ENCODE data around the gene HSFX3. TPM values are rescaled to one million over a fixed set of nuclear protein-coding genes. Genes with fewer than 3 reads are reported as not detected.
"Not testable (repeated sequence)": the region's sequence is repeated elsewhere in the genome, so short reads cannot be mapped to it uniquely, and the experiment has no call there.

Gene HSFX3
- total RNA-seq, 1 experiment from 2014 or later, result not detected

DNA sequence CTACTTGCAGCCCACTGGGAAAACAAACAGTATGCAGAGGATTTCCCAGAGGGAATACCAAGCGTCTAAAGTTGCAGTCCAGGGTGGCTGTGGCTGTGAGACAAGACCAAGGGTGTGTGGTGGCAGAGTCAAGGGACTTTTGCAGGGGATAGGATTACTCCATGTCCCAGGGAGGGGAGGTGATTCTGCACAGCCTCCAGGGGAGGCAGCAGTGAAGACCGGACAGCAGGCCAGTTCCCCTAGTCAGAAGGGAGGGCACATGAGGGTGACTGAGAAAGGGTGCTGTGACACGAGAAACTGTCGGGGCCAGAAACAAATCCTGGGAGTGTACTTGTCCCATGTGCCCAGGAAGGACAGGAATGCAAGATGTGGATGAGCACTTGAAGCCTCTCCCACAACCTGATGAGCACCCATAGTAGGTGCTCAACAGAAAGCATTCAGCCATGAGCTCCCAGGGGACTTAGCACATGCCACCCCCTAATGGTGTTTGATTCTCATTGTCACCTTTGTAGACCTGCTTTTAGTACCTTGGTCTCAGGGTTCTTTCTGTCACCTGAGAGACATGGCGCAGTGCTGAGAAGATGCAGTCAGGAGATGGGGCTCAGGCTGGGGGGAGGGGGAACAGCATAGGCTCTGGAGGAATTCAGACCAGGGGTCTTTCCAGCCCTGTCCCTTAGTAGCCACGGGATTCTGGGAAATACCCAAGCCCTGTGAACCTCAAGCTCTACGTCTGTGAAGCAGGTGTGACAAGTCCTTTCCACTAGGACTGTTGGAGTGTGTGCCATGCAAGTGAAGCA, 18.1 kb upstream of the HSFX3 start:
- Histone ChIP-seq H3K9me3 (ENCODE audit: insufficient read depth, low read depth) (no peaks in the 10 kb centered on the region), H3K36me3 (ENCODE audit: low read depth) (no peaks in the 10 kb centered on the region), H3K4me3 (no peak overlapping the region), H4K20me1 (ENCODE audit: insufficient read depth) (no peaks in the 10 kb centered on the region), H2AFZ (no peak overlapping the region), H3K9me2 (ENCODE audit: insufficient read depth) (no peaks in the 10 kb centered on the region), H3K27ac (no peak overlapping the region), H3K79me2 (ENCODE audit: low read depth) (no peaks in the 10 kb centered on the region), H3K4me1 (replicated peaks; ENCODE audit: insufficient read depth) (peaks cover 16% of the 10 kb centered on the region), H3K4me2 (no peak overlapping the region), H3K27me3 (ENCODE audit: insufficient read depth, low read depth) (no peaks in the 10 kb centered on the region), H3F3A (ENCODE audit: insufficient read depth, low read depth) (peaks cover 15% of the 10 kb centered on the region)
- BruUV-seq (replicated peaks), result no TSS peak
- DNase-seq, result no peak
- ChIA-PET POLR2A (ENCODE audit: unreplicated experiment) (no interaction called here), CTCF (no interaction called here)
- no peak for TF ChIP-seq EZH2 (IDR thresholded peaks at IDR 0.05; ENCODE audit: low read depth)
- TF ChIP-seq, protein P1, sequence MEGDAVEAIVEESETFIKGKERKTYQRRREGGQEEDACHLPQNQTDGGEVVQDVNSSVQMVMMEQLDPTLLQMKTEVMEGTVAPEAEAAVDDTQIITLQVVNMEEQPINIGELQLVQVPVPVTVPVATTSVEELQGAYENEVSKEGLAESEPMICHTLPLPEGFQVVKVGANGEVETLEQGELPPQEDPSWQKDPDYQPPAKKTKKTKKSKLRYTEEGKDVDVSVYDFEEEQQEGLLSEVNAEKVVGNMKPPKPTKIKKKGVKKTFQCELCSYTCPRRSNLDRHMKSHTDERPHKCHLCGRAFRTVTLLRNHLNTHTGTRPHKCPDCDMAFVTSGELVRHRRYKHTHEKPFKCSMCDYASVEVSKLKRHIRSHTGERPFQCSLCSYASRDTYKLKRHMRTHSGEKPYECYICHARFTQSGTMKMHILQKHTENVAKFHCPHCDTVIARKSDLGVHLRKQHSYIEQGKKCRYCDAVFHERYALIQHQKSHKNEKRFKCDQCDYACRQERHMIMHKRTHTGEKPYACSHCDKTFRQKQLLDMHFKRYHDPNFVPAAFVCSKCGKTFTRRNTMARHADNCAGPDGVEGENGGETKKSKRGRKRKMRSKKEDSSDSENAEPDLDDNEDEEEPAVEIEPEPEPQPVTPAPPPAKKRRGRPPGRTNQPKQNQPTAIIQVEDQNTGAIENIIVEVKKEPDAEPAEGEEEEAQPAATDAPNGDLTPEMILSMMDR (conservative IDR thresholded peaks at IDR 0.05), result no peak
- intact Hi-C loops (cut with micrococcal nuclease; ENCODE audit: unreplicated experiment), result no loop called here

DNA sequence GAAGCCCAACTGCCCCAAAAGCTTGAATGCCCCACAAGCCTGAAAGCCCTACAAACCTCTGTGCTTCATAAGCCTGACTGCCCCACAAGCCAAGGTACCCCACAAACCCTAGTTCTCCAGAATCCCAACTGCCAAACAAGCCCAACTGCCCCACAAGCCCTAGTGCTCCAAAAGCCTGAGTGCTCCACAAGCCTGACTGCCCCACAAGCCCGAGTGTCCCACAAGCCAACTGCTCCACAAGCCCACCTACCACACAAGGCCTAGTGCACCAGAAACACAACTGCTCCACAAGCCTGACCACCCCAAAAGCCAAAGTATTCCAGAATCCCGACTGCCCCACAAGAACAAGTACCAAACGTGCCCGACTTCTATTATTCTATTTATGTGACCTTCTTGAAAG, 13.6 kb upstream of the HSFX3 start:
- CTCF ChIA-PET, result no interaction called here

DNA sequence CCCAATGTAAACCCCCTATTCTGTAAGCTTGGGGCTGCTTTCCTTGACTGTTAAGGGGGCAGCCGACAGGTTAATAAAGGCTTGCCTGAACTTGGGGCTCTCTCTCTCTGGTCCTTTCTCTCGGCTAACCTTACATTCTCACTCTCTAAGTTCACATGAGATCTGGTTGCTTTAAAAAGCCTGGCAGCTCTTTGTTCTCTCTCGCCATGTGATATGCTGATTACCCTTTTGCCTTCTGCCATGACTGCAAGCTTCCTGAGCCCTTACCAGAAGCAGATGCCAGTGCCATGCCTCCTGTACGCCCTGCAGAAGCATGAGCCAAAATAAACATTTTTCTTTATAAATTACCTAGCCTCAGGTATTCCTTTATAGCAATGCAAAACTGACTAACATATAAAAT, 5.5 kb upstream of the HSFX3 start:
- intact Hi-C loops (cut with micrococcal nuclease; ENCODE audit: unreplicated experiment), result not testable (repeated sequence)

More for the DNA sequence above, 13.6 kb upstream of the HSFX3 start:
- no peaks in the 10 kb centered on the region for H3K27me3 ChIP-seq (ENCODE audit: insufficient read depth, low read depth)
- H3K27ac ChIP-seq, result no peak overlapping the region
- H2AFZ ChIP-seq, result no peak overlapping the region
- H3K9me2 ChIP-seq (ENCODE audit: insufficient read depth), result no peaks in the 10 kb centered on the region
- TF ChIP-seq, protein P1 (conservative IDR thresholded peaks at IDR 0.05), result no peak
- no peak for TF ChIP-seq EZH2 (IDR thresholded peaks at IDR 0.05; ENCODE audit: low read depth)
- H3K4me2 ChIP-seq, result no peak overlapping the region
- H4K20me1 ChIP-seq (ENCODE audit: insufficient read depth), result no peaks in the 10 kb centered on the region
- H3K4me3 ChIP-seq, result no peak overlapping the region
- intact Hi-C loops (cut with micrococcal nuclease; ENCODE audit: unreplicated experiment), result no loop called here
- H3K4me1 ChIP-seq (replicated peaks; ENCODE audit: insufficient read depth), result no peaks in the 10 kb centered on the region
- BruUV-seq (replicated peaks), result no TSS peak
- no peaks in the 10 kb centered on the region for H3K79me2 ChIP-seq (ENCODE audit: low read depth)
- no peaks in the 10 kb centered on the region for H3K36me3 ChIP-seq (ENCODE audit: low read depth)
- POLR2A ChIA-PET (ENCODE audit: unreplicated experiment), result no interaction called here
- no peaks in the 10 kb centered on the region for H3F3A ChIP-seq (ENCODE audit: insufficient read depth, low read depth)
- no peak for DNase-seq
- no peaks in the 10 kb centered on the region for H3K9me3 ChIP-seq (ENCODE audit: insufficient read depth, low read depth)

DNA sequence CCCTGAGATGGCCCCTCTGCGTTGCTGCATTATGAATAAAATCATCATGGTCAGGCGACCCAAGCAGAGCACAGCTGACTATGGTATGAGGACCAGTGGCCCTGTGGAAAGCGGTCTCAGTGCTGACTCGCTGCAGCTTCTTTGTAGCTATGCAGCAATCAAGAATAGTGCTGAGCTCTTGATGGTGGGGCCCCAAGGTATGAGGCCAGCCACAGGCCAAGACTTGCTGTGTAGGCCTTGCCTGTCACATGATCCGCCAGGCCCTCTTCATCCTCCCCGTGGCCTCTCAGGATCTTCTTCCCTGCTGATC, 2.2 kb upstream of the HSFX3 start:
- CTCF ChIA-PET; POLR2A ChIA-PET (ENCODE audit: unreplicated experiment); H3K27me3 ChIP-seq (ENCODE audit: insufficient read depth, low read depth); H2AFZ ChIP-seq; intact Hi-C loops (cut with micrococcal nuclease; ENCODE audit: unreplicated experiment); DNase-seq; H3K79me2 ChIP-seq (ENCODE audit: low read depth); H3K4me1 ChIP-seq (replicated peaks; ENCODE audit: insufficient read depth); H3K4me2 ChIP-seq; H3K36me3 ChIP-seq (ENCODE audit: low read depth); H3K4me3 ChIP-seq; H3K9me2 ChIP-seq (ENCODE audit: insufficient read depth); H3K27ac ChIP-seq; H3K9me3 ChIP-seq (ENCODE audit: insufficient read depth, low read depth); BruUV-seq (replicated peaks); H3F3A ChIP-seq (ENCODE audit: insufficient read depth, low read depth); H4K20me1 ChIP-seq (ENCODE audit: insufficient read depth): not testable (repeated sequence)

More for the DNA sequence above, 5.5 kb upstream of the HSFX3 start:
- H3K4me1 ChIP-seq (replicated peaks; ENCODE audit: insufficient read depth); DNase-seq; H3K9me3 ChIP-seq (ENCODE audit: insufficient read depth, low read depth); H4K20me1 ChIP-seq (ENCODE audit: insufficient read depth); H3K9me2 ChIP-seq (ENCODE audit: insufficient read depth); BruUV-seq (replicated peaks); H3K4me3 ChIP-seq; H3F3A ChIP-seq (ENCODE audit: insufficient read depth, low read depth); H3K27me3 ChIP-seq (ENCODE audit: insufficient read depth, low read depth); H3K36me3 ChIP-seq (ENCODE audit: low read depth); H3K79me2 ChIP-seq (ENCODE audit: low read depth); H3K27ac ChIP-seq; H3K4me2 ChIP-seq; H2AFZ ChIP-seq; CTCF ChIA-PET; POLR2A ChIA-PET (ENCODE audit: unreplicated experiment): not testable (repeated sequence)

DNA sequence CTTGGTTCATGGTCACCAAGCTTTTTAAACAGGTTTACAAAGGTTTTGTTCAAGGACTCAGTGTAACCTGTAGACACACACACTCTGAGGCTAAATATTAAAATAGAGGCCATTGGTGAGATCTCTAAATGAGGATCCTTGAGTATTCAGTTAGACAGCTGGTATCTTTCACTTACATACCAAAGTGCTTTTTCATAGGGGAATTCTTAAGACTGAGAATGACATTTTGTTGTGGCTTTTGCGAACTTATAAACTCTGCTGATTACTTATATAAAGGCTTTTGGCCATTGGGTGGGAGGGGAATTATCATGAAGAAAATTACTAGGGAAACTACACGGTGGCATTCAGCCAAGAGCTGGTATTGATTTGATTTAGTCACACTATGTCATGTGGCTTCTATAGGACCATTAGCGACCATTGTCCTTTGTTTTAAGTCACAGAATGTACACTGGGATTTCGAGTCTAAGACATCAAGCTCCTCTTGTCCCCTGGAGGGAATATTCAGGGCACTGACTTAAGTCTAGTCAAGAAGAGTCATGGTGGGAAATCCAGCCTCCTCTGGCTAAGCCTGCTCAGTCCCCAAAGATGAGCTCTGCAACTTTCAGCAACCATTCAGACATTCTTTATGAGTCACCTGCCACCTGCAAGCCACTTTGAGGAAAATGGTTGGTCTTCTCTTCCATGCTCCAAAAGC, 1.7 kb upstream of the HSFX3 start:
- H3K27ac ChIP-seq; H3K79me2 ChIP-seq (ENCODE audit: low read depth); DNase-seq; BruUV-seq (replicated peaks); CTCF ChIA-PET; intact Hi-C loops (cut with micrococcal nuclease; ENCODE audit: unreplicated experiment); H3F3A ChIP-seq (ENCODE audit: insufficient read depth, low read depth); H2AFZ ChIP-seq; H4K20me1 ChIP-seq (ENCODE audit: insufficient read depth); POLR2A ChIA-PET (ENCODE audit: unreplicated experiment); H3K4me1 ChIP-seq (replicated peaks; ENCODE audit: insufficient read depth); H3K36me3 ChIP-seq (ENCODE audit: low read depth); H3K9me3 ChIP-seq (ENCODE audit: insufficient read depth, low read depth); H3K4me2 ChIP-seq; H3K9me2 ChIP-seq (ENCODE audit: insufficient read depth); H3K4me3 ChIP-seq; H3K27me3 ChIP-seq (ENCODE audit: insufficient read depth, low read depth): not testable (repeated sequence)

DNA sequence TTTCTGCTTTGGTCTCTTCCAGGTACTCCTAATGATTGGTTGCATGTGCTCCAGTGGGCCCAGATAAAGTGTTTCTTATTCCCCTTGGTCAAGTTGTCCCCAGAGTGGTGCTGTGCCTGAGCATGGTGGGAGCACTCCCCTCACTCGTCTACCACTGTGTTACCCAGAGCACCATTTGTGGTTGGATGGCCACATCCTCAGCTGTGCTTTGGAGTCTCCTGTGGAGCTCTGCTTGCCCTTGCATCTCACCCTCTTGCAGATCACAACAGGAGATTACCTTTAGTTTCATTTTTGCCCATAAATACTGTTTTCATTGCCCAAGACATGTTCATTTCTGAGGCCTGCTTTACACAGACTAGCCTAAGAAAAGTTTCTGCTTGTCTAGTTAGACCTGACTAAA, 730 bp upstream of the HSFX3 start:
- intact Hi-C loops (cut with micrococcal nuclease; ENCODE audit: unreplicated experiment); H3F3A ChIP-seq (ENCODE audit: insufficient read depth, low read depth); H3K9me3 ChIP-seq (ENCODE audit: insufficient read depth, low read depth); H3K9me2 ChIP-seq (ENCODE audit: insufficient read depth); H3K36me3 ChIP-seq (ENCODE audit: low read depth); H2AFZ ChIP-seq; H3K4me2 ChIP-seq; H3K27me3 ChIP-seq (ENCODE audit: insufficient read depth, low read depth); H3K4me3 ChIP-seq; POLR2A ChIA-PET (ENCODE audit: unreplicated experiment); H3K79me2 ChIP-seq (ENCODE audit: low read depth); DNase-seq; CTCF ChIA-PET; H3K27ac ChIP-seq; H3K4me1 ChIP-seq (replicated peaks; ENCODE audit: insufficient read depth); H4K20me1 ChIP-seq (ENCODE audit: insufficient read depth); BruUV-seq (replicated peaks): not testable (repeated sequence)

All from PC-9 (cell line).